T47D (cell line): ENCODE results near the gene ZNF774.

Experiments used
- DNase-seq, 2 experiments: peaks; one replicate each; pipeline versions ENCODE4 v3.0.0 to v3.0.0-alpha.2; 2011 to 2012; ENCODE audit warnings: low read depth in 1 of 2, low spot score in 1 of 2
- JUND ChIP-seq: IDR thresholded peaks from 2 replicates; pipeline ENCODE4 v1.6.1; 2012; ENCODE audit warnings: low read depth
- in situ Hi-C: cut with HindIII; loops from 2 replicates; pipeline ENCODE4 v1.10.0; 2016; ENCODE audit warnings: low sequenced_read_pairs, low pct_unique_long_range_greater_than_20kb

Gene ZNF774

GRCh38 chr15:90386221-90386620, 34.1 kb downstream of the ZNF774 start:
- no peak for DNase-seq
- no peak for TF ChIP-seq JUND
- in situ Hi-C loops, result no loop called here

GRCh38 chr15:90387534-90388461, 35.7 kb downstream of the ZNF774 start, which contains the start of gene IQGAP1:
TSS of gene IQGAP1 (plus strand) at chr15:90388242. CDS start at chr15:90388342, 100 bp downstream.
- DNase-seq, result peak; percentile 95 to 96
- TF ChIP-seq JUND, result no peak
- in situ Hi-C loops, result no loop called here

DNA sequence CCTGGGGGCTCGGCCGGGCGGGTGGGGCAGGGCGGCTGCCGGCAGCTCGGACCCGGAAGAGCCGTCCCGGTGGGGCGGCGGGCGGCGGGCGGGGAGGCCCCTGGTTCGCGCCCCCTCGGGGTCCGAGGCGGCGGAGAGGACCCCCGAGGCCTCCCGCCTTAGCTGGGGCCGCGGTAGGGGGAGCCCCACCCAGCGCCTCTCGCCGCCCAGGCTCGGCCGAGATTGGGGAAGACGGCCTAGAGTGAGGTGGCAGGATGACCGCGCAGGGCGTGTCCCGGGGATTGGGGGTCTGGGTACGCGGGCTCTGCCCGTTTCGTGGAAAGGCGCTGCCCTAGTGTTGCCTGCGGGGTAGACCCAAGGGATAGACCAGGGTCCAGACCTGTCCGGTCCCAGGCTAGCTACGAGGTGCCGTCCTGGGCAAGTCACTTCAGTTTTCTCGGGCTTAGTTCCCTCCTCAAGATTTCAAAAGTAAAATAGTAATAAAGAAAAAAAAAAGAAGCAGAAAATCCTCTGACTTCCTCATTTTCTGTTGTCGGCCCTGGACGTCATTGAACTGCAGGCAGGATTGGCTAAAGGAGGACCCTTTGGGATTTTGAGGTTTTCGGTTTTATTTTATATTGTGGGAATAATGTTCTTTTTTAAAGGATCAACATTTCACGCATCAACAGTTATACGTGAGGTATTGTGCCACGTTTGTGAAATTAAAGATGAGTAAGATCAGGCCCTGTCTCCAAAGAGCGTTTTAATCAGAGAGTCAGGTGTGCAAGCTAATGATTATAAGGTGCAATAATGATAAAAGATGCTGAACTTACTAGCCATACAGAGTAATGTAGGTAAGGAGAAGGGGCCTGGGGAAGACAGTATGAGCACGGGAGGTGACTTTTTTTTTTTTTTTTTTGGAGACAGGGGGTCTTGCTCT, 36.6 kb downstream of the ZNF774 start:
- in situ Hi-C loops, result no loop called here
- TF ChIP-seq JUND, result no peak
- peak; percentile 28 to 46 for DNase-seq

DNA sequence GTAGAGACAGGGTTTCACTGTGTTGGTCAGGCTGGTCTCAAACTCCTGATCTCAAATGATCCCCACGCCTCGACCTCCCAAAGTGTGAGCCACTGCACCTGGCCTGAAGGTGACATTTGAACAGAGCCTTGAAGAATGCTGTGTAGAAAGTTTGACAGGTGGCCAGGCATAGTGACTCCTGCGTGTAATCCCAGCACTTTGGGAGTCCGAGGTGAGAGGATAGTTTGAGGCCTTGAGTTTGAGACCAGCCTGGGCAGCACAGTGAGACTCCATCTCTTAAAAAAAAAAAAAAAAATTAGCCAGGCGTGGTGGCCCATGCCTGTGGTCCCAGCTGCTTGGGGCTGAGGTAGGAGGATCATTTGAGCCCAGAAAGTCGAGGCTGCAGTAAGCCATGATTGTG, 37.4 kb downstream of the ZNF774 start:
- no peak for TF ChIP-seq JUND
- no peak for DNase-seq
- in situ Hi-C loops, result no loop called here

- no peak for TF ChIP-seq JUND
- no peak for DNase-seq
- in situ Hi-C loops, result no loop called here
These were observed 41.0 kb downstream of the ZNF774 start for GRCh38 chr15:90393040-90393439.

DNA sequence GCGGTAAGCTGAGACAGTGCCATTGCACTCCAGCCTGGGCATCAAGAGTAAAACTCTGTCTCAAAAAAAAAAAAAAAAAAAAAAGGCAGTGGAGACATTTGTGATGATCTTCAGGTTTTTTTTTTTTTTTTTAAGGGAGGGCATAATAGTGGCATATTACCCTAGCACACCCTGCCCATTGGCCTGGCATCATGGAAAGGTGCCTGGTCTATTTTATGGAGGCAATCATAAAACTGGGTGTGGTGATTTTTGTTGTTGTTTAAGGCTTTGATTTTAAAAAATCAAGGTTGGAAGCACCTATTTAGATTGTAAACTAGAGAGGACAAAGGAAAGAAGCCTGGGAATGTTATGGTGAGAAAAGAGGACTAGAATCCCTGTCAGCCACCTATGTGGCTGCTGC, 42.0 kb downstream of the ZNF774 start:
- no peak for DNase-seq
- in situ Hi-C loops, result no loop called here
- no peak for TF ChIP-seq JUND

GRCh38 chr15:90394748-90395442, 42.8 kb downstream of the ZNF774 start:
- in situ Hi-C loops, result no loop called here
- DNase-seq, result no peak
- TF ChIP-seq JUND, result no peak

- no peak for TF ChIP-seq JUND
These were observed 44.2 kb downstream of the ZNF774 start for GRCh38 chr15:90396321-90396720.

GRCh38 chr15:90400005-90400758, 48.1 kb downstream of the ZNF774 start:
- TF ChIP-seq JUND, result no peak
- in situ Hi-C loops, result no loop called here
- no peak for DNase-seq

More at GRCh38 chr15:90396321-90396720, 44.2 kb downstream of the ZNF774 start:
- DNase-seq, result no peak
- in situ Hi-C loops, result no loop called here

DNA sequence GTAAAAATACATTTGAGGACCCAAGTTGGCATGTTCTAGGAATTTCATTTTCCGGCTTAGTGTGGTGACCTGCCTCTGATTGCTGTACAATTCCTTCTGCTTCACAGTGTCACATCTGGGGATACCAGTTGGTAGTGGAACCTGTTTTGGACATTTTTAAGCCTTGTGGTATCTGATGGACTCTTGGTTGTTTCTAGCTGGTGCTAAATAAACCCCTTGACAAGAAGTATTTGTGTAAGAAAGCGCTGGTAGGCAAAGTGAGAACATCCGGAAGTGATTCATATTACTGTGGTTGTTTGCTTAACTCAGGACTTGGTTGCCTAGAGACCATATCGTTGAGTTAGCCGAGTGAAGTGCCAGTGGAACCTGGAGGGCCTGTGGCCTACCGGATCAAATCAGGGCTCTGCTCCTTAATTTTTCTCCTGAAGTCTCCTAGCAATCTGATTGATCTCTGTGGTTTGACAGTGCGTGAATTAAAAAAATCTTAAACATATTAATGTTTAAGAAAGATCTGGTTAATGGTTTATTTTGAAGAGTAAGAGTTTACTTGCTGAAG, 48.8 kb downstream of the ZNF774 start:
- peak; percentile 33 to 88 for DNase-seq
- in situ Hi-C loops, result no loop called here
- TF ChIP-seq JUND, result peak; percentile 48

GRCh38 chr15:90401495-90401894, 49.4 kb downstream of the ZNF774 start:
- in situ Hi-C loops, result no loop called here
- no peak for TF ChIP-seq JUND
- DNase-seq, result no peak
